ENCODE results near the gene RPL21.

DNA sequence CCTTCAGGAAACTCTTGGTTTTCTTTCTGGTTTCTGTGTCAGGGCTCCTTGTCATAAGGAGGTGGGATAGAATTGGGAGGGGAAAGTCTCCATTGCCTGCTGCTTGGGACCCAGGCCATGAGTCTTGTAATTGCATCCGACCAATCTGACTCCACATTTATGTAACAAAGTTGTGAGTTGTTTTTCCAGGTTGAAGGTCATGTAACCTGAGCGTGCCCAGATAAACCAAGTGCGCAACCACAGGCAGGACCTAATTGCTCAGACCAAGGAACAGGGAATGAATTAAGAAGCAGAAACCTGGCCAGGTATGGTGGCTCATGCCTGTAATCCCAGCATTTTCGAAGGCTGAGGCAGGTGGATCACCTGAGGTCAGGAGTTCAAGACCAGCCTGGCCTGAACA is 37.0 kb downstream of the RPL21 start:
- TF ChIP-seq CTCF (conservative IDR thresholded peaks at IDR 0.05; ENCODE audit: low read depth, low read length) (no peak), EZH2 (IDR thresholded peaks at IDR 0.05; ENCODE audit: low read length, unreplicated experiment) (no peak)
